CD4-positive, alpha-beta memory T cell (primary cell): ENCODE results near the gene RILPL1. TPM values are rescaled to one million over a fixed set of nuclear protein-coding genes. Genes with fewer than 3 reads are reported as not detected.
"Not testable (repeated sequence)": the region's sequence is repeated elsewhere in the genome, so short reads cannot be mapped to it uniquely, and the experiment has no call there.

Experiments
- CTCF ChIA-PET: fragments of 350-600 bp; sonication (Branson Sonifier 250); formaldehyde crosslinking; loops from one replicate; lab custom pipeline; 2021; ENCODE audit warnings: inconsistent platforms; ENCODE audit not compliant: partially characterized antibody; lab: Charles Lee
- POLR2A ChIA-PET: fragments of 350-600 bp; sonication (Branson Sonifier 250); formaldehyde crosslinking; loops from one replicate; lab custom pipeline; 2021; ENCODE audit not compliant: partially characterized antibody; lab: Charles Lee
- DNase-seq, 5 donors: peaks; one replicate each; pipeline versions ENCODE4 v3.0.0 to v3.0.0-alpha.2; 2020 to 2022; ENCODE audit warnings: mixed read lengths in 1 of 5
- H3K27ac ChIP-seq: one replicate; pipeline ENCODE4 v1.7.0; 2013; ENCODE audit warnings: low read depth, low read length
- H3K27me3 ChIP-seq: 2 replicates; pipeline ENCODE4 v1.7.0; 2013; ENCODE audit warnings: mild to moderate bottlenecking, low read length, moderate library complexity; ENCODE audit not compliant: insufficient read depth
- H3K36me3 ChIP-seq: 2 replicates; pipeline ENCODE4 v1.7.0; 2013; ENCODE audit warnings: mild to moderate bottlenecking, low read length, moderate library complexity; ENCODE audit not compliant: insufficient read depth
- H3K4me1 ChIP-seq: 2 replicates; pipeline ENCODE4 v1.7.0; 2013; ENCODE audit warnings: mild to moderate bottlenecking, low read length, moderate library complexity; ENCODE audit not compliant: insufficient read depth
- H3K4me3 ChIP-seq, 2 donors: one replicate each; pipeline ENCODE4 v1.7.0; 2013; ENCODE audit warnings: low read length in 2 of 2, mild to moderate bottlenecking in 1 of 2
- H3K9me3 ChIP-seq, 2 donors: one replicate each; pipeline ENCODE4 v1.7.0; 2013; ENCODE audit warnings: low read length in 2 of 2, control low read depth in 1 of 2; ENCODE audit not compliant: control insufficient read depth in 1 of 2
- H3K27ac Mint-ChIP-seq, 7 donors: one replicate each; pipeline ENCODE4 v1.8.0; 2020 to 2021; ENCODE audit warnings: mixed read lengths in 7 of 7, mild to moderate bottlenecking in 6 of 7, inconsistent platforms in 3 of 7, moderate library complexity in 3 of 7
- H3K27me3 Mint-ChIP-seq, 2 donors: one replicate each; pipeline ENCODE4 v1.8.0; 2020 to 2021; ENCODE audit warnings: mixed read lengths in 2 of 2
- H3K36me3 Mint-ChIP-seq, 2 donors: one replicate each; pipeline ENCODE4 v1.8.0; 2020 to 2021; ENCODE audit warnings: mixed read lengths in 2 of 2, inconsistent platforms in 1 of 2, mild to moderate bottlenecking in 1 of 2
- H3K4me1 Mint-ChIP-seq, 4 donors: one replicate each; pipeline ENCODE4 v1.8.0; 2020 to 2021; ENCODE audit warnings: mixed read lengths in 4 of 4, mild to moderate bottlenecking in 1 of 4
- H3K4me3 Mint-ChIP-seq, 8 donors: one replicate each; pipeline ENCODE4 v1.8.0; 2020 to 2021; ENCODE audit warnings: mixed read lengths in 8 of 8, mild to moderate bottlenecking in 7 of 8, moderate library complexity in 6 of 8, inconsistent platforms in 3 of 8
- H3K9me3 Mint-ChIP-seq, 8 donors: one replicate each; pipeline ENCODE4 v1.8.0; 2020 to 2021; ENCODE audit warnings: mixed read lengths in 8 of 8, mild to moderate bottlenecking in 5 of 8, inconsistent platforms in 3 of 8, moderate library complexity in 1 of 8
- intact Hi-C: fragments of 100-400 bp; cut with micrococcal nuclease; formaldehyde crosslinking; loops from one replicate; pipeline ENCODE4 v1.15.1; 2023
- polyA plus RNA-seq, 2 donors: library from polyadenylated mRNA; unstranded; fragments of 300-500 nt; fragmentation: Illumina TruSeq; gene quantifications; one replicate each; pipeline ENCODE4 v1.2.3, GENCODE V29; 2021
- total RNA-seq, 2 experiments: library from RNA; stranded (reverse); gene quantifications; one replicate each; pipeline ENCODE4 v1.2.3, GENCODE V29; 2021

Gene RILPL1
- total and polyA plus RNA-seq, 4 experiments from 2014 or later = 0.54 to 8.5 (median 8.1) TPM; not detected in 1

DNA sequence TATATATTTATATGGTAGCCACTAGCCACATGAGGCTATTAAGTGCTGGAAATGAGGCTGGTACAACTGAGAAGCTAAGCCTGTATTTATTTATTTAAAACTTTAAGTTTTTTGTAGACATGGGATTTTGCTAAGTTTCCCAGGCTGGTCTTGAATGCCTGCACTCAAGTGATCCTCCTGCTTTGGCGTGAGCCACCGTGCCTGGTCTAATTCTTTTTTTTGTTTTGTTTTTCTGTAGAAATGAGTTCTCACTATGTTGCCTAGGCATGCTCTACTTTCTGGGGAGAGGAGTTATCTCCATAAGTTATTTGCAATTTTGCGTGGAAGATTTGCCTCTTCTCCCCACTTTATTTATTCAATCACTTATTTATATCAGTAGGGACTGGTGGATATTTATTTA is 80.4 kb downstream of the RILPL1 start:
- Histone ChIP-seq H3K9me3 (no peaks in the 10 kb centered on the region), H3K4me3 (no peak overlapping the region), H3K27ac (no peak overlapping the region), H3K4me1 (peaks cover 11% of the 10 kb centered on the region), H3K27me3 (no peaks in the 10 kb centered on the region), H3K36me3 (no peaks in the 10 kb centered on the region)
- intact Hi-C loops = no loop called here
- peaks cover 0 to 2% (median 0%) of the 10 kb centered on the region in 8 donors for H3K9me3 Mint-ChIP-seq
- peaks cover 12 to 24% (median 17%) of the 10 kb centered on the region in 4 donors for H3K4me1 Mint-ChIP-seq
- peaks cover 0 to 4% of the 10 kb centered on the region in 2 donors for H3K36me3 Mint-ChIP-seq
- CTCF ChIA-PET = no interaction called here
- no peak overlapping the region for H3K4me3 Mint-ChIP-seq
- H3K27me3 Mint-ChIP-seq = no peaks in the 10 kb centered on the region
- DNase-seq = peak in 2 of 5 donors; percentile 44 to 56
- POLR2A ChIA-PET = no interaction called here
- peak overlapping the region in 3 of 7 donors; percentile 20 to 79 (median 66) for H3K27ac Mint-ChIP-seq

DNA sequence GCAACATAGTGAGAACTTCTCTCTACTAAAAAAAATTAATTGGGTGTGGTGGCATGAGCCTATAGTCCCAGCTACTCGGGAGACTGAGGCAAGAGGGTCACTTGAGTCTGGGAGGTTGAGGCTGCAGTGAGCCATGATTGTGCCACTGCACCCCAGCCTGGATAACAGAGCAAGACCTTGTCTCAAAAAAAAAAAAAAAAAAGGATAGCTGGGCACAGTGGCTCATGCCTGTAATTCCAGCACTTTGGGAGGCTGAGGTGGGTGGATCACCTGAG is 81.3 kb downstream of the RILPL1 start:
- Mint-ChIP-seq H3K27ac (peak overlapping the region in 5 of 7 donors; percentile 35 to 88 (median 64)), H3K4me1 (peaks cover 12 to 26% (median 18%) of the 10 kb centered on the region in 4 donors), H3K4me3 (peak overlapping the region in 1 of 8 donors; percentile 25)
- CTCF ChIA-PET = interaction anchor here (0.8 to 1.2 kb wide), 2 partner anchors 18 to 87 kb away, joined by 3 to 5 read pairs; partner anchors contain the start of gene SBNO1
- POLR2A ChIA-PET = interaction anchor here (0.8 to 8.7 kb wide), 4 partner anchors 16 to 130 kb away, joined by 3 to 141 read pairs (median 3); partner anchors contain the start of genes KMT5A and RILPL2
- H3K4me3 ChIP-seq, H3K27ac ChIP-seq, H3K9me3 Mint-ChIP-seq, DNase-seq, intact Hi-C loops, H3K27me3 ChIP-seq, H3K9me3 ChIP-seq, H3K36me3 Mint-ChIP-seq, H3K27me3 Mint-ChIP-seq, H3K36me3 ChIP-seq: not testable (repeated sequence)
- H3K4me1 ChIP-seq = peaks cover 20% of the 10 kb centered on the region

GRCh38 chr12:123450636-123451035 is 82.9 kb downstream of the RILPL1 start:
- Histone ChIP-seq H3K36me3 (no peaks in the 10 kb centered on the region), H3K27me3 (no peaks in the 10 kb centered on the region), H3K9me3 (no peaks in the 10 kb centered on the region), H3K27ac (no peak overlapping the region), H3K4me3 (no peak overlapping the region), H3K4me1 (peaks cover 33% of the 10 kb centered on the region)
- Mint-ChIP-seq H3K4me1 (peaks cover 18 to 35% (median 26%) of the 10 kb centered on the region in 4 donors), H3K27me3 (no peaks in the 10 kb centered on the region), H3K9me3 (no peaks in the 10 kb centered on the region), H3K36me3 (no peaks in the 10 kb centered on the region), H3K27ac (peak overlapping the region in 5 of 7 donors; percentile 15 to 82 (median 66)), H3K4me3 (peak overlapping the region in 2 of 8 donors; percentile 6 to 25)
- no peak for DNase-seq
- ChIA-PET POLR2A (interaction anchor here (1.0 to 8.7 kb wide), 4 partner anchors 9 to 218 kb away, joined by 3 to 141 read pairs (median 3); partner anchors contain the start of genes MPHOSPH9, MTRFR and RILPL2), CTCF (interaction anchor here (1.1 kb wide), 1 partner anchor 19 kb away, joined by 3 read pairs; no protein-coding TSS in a partner anchor)
- intact Hi-C loops = no loop called here

DNA sequence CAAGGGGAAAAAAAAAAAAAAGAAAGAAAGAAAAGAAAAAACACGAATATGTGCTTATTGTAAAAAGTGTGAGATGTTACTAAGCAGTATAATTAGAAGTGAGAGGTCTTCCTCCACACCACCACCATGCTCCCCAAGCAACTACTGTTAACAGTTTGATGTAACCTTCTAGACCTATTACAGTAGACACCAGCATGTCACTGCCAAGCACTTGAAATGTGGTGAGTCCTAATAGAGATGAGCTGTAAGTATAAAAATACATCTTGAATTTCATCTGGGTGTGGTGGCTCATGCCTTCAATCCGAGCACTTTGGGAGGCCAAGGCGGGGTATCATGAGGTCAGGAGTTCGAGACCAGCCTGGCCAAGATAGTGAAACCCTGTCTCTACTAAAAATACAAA is 83.7 kb downstream of the RILPL1 start:
- peak overlapping the region in 3 of 8 donors; percentile 23 to 39 (median 25) for H3K4me3 Mint-ChIP-seq
- intact Hi-C loops = no loop called here
- ChIA-PET POLR2A (interaction anchor here (8.7 kb wide), 1 partner anchor 14 kb away, joined by 141 read pairs; the partner anchor contains the start of gene RILPL2), CTCF (interaction anchor here (1.1 kb wide), 1 partner anchor 18 kb away, joined by 3 read pairs; no protein-coding TSS in a partner anchor)
- Histone ChIP-seq H3K4me3 (no peak overlapping the region), H3K9me3 (no peaks in the 10 kb centered on the region), H3K4me1 (peaks cover 38% of the 10 kb centered on the region), H3K36me3 (no peaks in the 10 kb centered on the region), H3K27ac (peak overlapping the region; percentile 42), H3K27me3 (no peaks in the 10 kb centered on the region)
- no peaks in the 10 kb centered on the region for H3K36me3 Mint-ChIP-seq
- H3K27ac Mint-ChIP-seq = peak overlapping the region; percentile 80 to 94 (median 84)
- H3K9me3 Mint-ChIP-seq = no peaks in the 10 kb centered on the region
- peaks cover 22 to 39% (median 31%) of the 10 kb centered on the region in 4 donors for H3K4me1 Mint-ChIP-seq
- DNase-seq = no peak
- no peaks in the 10 kb centered on the region for H3K27me3 Mint-ChIP-seq

- peak overlapping the region; percentile 80 to 94 (median 84) for H3K27ac Mint-ChIP-seq
- Histone ChIP-seq H3K27ac (peak overlapping the region; percentile 42), H3K9me3 (no peaks in the 10 kb centered on the region), H3K36me3 (no peaks in the 10 kb centered on the region), H3K27me3 (no peaks in the 10 kb centered on the region), H3K4me3 (no peak overlapping the region), H3K4me1 (peaks cover 38% of the 10 kb centered on the region)
- no peaks in the 10 kb centered on the region for H3K9me3 Mint-ChIP-seq
- CTCF ChIA-PET = interaction anchor here (1.1 to 2.0 kb wide), 4 partner anchors 8 to 84 kb away, joined by 3 to 13 read pairs (median 6); partner anchors contain the start of gene SNRNP35
- intact Hi-C loops = no loop called here
- no peak for DNase-seq
- H3K4me3 Mint-ChIP-seq = peak overlapping the region; percentile 25 to 69 (median 59)
- no peaks in the 10 kb centered on the region for H3K27me3 Mint-ChIP-seq
- H3K36me3 Mint-ChIP-seq = no peaks in the 10 kb centered on the region
- peaks cover 23 to 45% (median 34%) of the 10 kb centered on the region in 4 donors for H3K4me1 Mint-ChIP-seq
- POLR2A ChIA-PET = interaction anchor here (0.7 to 8.7 kb wide), 11 partner anchors 10 to 474 kb away, joined by 3 to 141 read pairs (median 8); partner anchors contain the start of genes KMT5A, MPHOSPH9, MTRFR and OGFOD2
Observed at GRCh38 chr12:123449249-123449733, 84.2 kb downstream of the RILPL1 start.

GRCh38 chr12:123446333-123446713 is 87.2 kb downstream of the RILPL1 start:
- Histone ChIP-seq H3K4me1 (peaks cover 38% of the 10 kb centered on the region), H3K4me3 (no peak overlapping the region), H3K36me3 (no peaks in the 10 kb centered on the region), H3K9me3 (no peaks in the 10 kb centered on the region), H3K27me3 (no peaks in the 10 kb centered on the region), H3K27ac (peak overlapping the region; percentile 18)
- Mint-ChIP-seq H3K36me3 (no peaks in the 10 kb centered on the region), H3K27me3 (no peaks in the 10 kb centered on the region), H3K4me3 (peak overlapping the region in 7 of 8 donors; percentile 63 to 75 (median 71)), H3K27ac (peak overlapping the region; percentile 59 to 95 (median 84)), H3K4me1 (peaks cover 23 to 46% (median 34%) of the 10 kb centered on the region in 4 donors), H3K9me3 (no peaks in the 10 kb centered on the region)
- ChIA-PET CTCF (no interaction called here), POLR2A (interaction anchor here (8.5 to 8.7 kb wide), 2 partner anchors 10 to 12 kb away, joined by 132 to 141 read pairs; partner anchors contain the start of genes RILPL2 and SNRNP35)
- DNase-seq = no peak
- intact Hi-C loops = no loop called here
